GM21528 (cell line): ENCODE data around the gene AKAP13.

ENCODE experiments used
- ATAC-seq: cut with Tn5 transposase; IDR thresholded peaks from one replicate; pipeline ENCODE4 v1.9.1; 2021; ENCODE audit warnings: mild to moderate bottlenecking, moderate library complexity; ENCODE audit not compliant: unreplicated experiment, low FRiP score

AKAP13 gene

GRCh38 chr15:85711580-85712192 lies 331.3 kb downstream of the AKAP13 start:
- ATAC-seq = no peak

- no peak for ATAC-seq
These were observed 335.9 kb downstream of the AKAP13 start for GRCh38 chr15:85716261-85716660.

- no peak for ATAC-seq
These were observed 336.8 kb downstream of the AKAP13 start for GRCh38 chr15:85717212-85717611.

GRCh38 chr15:85718271-85718971 lies 338.0 kb downstream of the AKAP13 start:
- ATAC-seq = peak; percentile 73

- no peak for ATAC-seq
These were observed 338.6 kb downstream of the AKAP13 start for GRCh38 chr15:85718981-85719380.

- no peak for ATAC-seq
These were observed 342.2 kb downstream of the AKAP13 start for GRCh38 chr15:85722374-85723152.

GRCh38 chr15:85723960-85724945 lies 343.9 kb downstream of the AKAP13 start:
- ATAC-seq = no peak

- no peak for ATAC-seq
These were observed 344.6 kb downstream of the AKAP13 start for GRCh38 chr15:85725019-85725418.

- ATAC-seq = no peak
These were observed 345.2 kb downstream of the AKAP13 start for GRCh38 chr15:85725564-85725963.

GRCh38 chr15:85726454-85726853 lies 346.1 kb downstream of the AKAP13 start:
- no peak for ATAC-seq

- ATAC-seq = no peak
These were observed 346.7 kb downstream of the AKAP13 start for GRCh38 chr15:85727068-85727467.

GRCh38 chr15:85730001-85730820 lies 349.8 kb downstream of the AKAP13 start:
- ATAC-seq = peak; percentile 77

GRCh38 chr15:85733416-85733815 lies 353.0 kb downstream of the AKAP13 start:
- ATAC-seq = no peak

- ATAC-seq = no peak
These were observed 356.7 kb downstream of the AKAP13 start for GRCh38 chr15:85737061-85737460.

GRCh38 chr15:85741021-85741421 lies 360.6 kb downstream of the AKAP13 start:
- ATAC-seq = no peak

- ATAC-seq = no peak
These were observed 361.3 kb downstream of the AKAP13 start for GRCh38 chr15:85741662-85742061.

- ATAC-seq = no peak
These were observed 361.9 kb downstream of the AKAP13 start for GRCh38 chr15:85742186-85742821.

- ATAC-seq = no peak
These were observed 363.1 kb downstream of the AKAP13 start for GRCh38 chr15:85743392-85744055.
